Transverse colon (tissue), 4 donors: ENCODE results near the gene PCDHA7.

Source experiments
- CTCF ChIP-seq, 5 experiments: fragments of 200-600 bp in 3 of 5; fragments of 450-650 bp in 2 of 5; sonication (generic) in 3 of 5; IDR thresholded peaks; 1 replicate in 2 of 5; 2 replicates in 3 of 5; pipeline ENCODE4 v1.5.1; 2016 to 2017; ENCODE audit warnings: antibody characterized with exemption in 5 of 5, inconsistent platforms in 3 of 5, mild to moderate bottlenecking in 2 of 5, moderate library complexity in 1 of 5
- EP300 ChIP-seq: sonication (generic); formaldehyde crosslinking; IDR thresholded peaks from one replicate; pipeline ENCODE4 v1.6.1; 2017; ENCODE audit warnings: antibody characterized with exemption, low read depth
- POLR2A ChIP-seq: fragments of 450-650 bp; IDR thresholded peaks from one replicate; pipeline ENCODE4 v1.6.1; 2016; ENCODE audit warnings: antibody characterized with exemption, mild to moderate bottlenecking, moderate library complexity
- POLR2AphosphoS5 ChIP-seq, 3 donors: sonication (generic); formaldehyde crosslinking; IDR thresholded peaks; one replicate each; pipeline ENCODE4 v1.6.1; 2016; ENCODE audit warnings: antibody characterized with exemption in 3 of 3

DNA sequence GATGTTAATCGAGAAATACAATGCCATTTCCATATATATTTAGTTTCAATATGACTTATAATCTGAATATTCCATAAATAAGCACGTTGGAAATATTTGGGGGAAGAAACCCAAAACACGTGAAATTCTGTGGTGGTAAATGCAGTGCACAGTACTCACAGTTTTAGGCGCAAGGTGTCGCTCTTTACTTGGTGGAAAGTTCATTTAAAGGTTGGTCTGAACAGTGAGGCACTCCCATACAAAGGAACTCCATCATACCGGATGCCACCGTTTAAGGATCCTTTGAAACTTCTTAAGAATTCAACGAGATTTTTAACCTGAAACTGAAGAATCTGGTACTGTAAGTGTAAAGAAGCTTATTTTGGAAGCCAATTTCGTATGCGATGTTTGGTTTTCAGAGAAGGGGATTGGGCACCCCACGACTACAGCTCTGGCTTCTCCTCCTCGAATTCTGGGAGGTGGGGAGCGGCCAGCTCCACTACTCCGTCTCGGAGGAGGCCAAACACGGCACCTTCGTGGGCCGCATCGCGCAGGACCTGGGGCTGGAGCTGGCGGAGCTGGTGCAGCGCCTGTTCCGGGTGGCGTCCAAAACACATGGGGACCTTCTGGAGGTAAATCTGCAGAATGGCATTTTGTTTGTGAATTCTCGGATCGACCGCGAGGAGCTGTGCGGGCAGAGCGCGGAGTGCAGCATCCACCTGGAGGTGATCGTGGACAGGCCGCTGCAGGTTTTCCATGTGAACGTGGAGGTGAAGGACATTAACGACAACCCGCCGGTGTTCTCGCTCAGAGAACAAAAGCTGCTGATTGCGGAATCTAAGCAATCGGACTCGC lies 34.9 kb downstream of the PCDHA7 start, which contains the start of gene PCDHA11:
- TF ChIP-seq CTCF (IDR thresholded peaks at IDR 0.05) (no peak), POLR2AphosphoS5 (IDR thresholded peaks at IDR 0.05) (no peak), POLR2A (no peak), EP300 (no peak)
